Osteoblast (primary cell): ENCODE data around the gene DMD. TPM values are rescaled to one million over a fixed set of nuclear protein-coding genes. Genes with fewer than 3 reads are reported as not detected.

Source experiments
- DNase-seq: peaks from one replicate; pipeline ENCODE4 v3.0.0; 2011; ENCODE audit warnings: low spot score, mixed read lengths; ENCODE audit not compliant: insufficient read length; ENCODE audit errors: missing footprints
- H2AFZ ChIP-seq: 2 replicates; pipeline ENCODE4 v1.6.0; 2011; ENCODE audit warnings: mild to moderate bottlenecking, low read length
- H3K27ac ChIP-seq: 2 replicates; pipeline ENCODE4 v1.5.1; 2011; ENCODE audit warnings: mild to moderate bottlenecking, low read depth, low read length, moderate library complexity
- H3K27me3 ChIP-seq: 2 replicates; pipeline ENCODE4 v1.6.0; 2012; ENCODE audit warnings: mild to moderate bottlenecking, control low read depth, inconsistent platforms, low read length, moderate library complexity; ENCODE audit not compliant: insufficient read depth
- H3K36me3 ChIP-seq: 2 replicates; pipeline ENCODE4 v1.5.1; 2011; ENCODE audit warnings: mild to moderate bottlenecking, low read length, control low read depth, moderate library complexity; ENCODE audit not compliant: insufficient read depth
- H3K4me1 ChIP-seq: 2 replicates; pipeline ENCODE4 v1.5.1; 2011; ENCODE audit warnings: mild to moderate bottlenecking, low read length, control low read depth, moderate library complexity; ENCODE audit not compliant: insufficient read depth
- H3K4me2 ChIP-seq: 2 replicates; pipeline ENCODE4 v1.6.0; 2011; ENCODE audit warnings: mild to moderate bottlenecking, low read length; ENCODE audit not compliant: insufficient read depth
- H3K4me3 ChIP-seq: fragments of 200-600 bp; sonication (generic); 3 replicates; pipeline ENCODE4 v1.5.1; 2012; ENCODE audit warnings: mild to moderate bottlenecking, low read length, inconsistent platforms; ENCODE audit not compliant: insufficient read depth
- H3K79me2 ChIP-seq: 2 replicates; pipeline ENCODE4 v1.6.0; 2012; ENCODE audit warnings: mild to moderate bottlenecking, low read length, control low read depth, inconsistent platforms; ENCODE audit not compliant: insufficient read depth
- H3K9me3 ChIP-seq: 2 replicates; pipeline ENCODE4 v1.5.1; 2011; ENCODE audit warnings: low read depth, low read length, control low read depth
- H4K20me1 ChIP-seq: 2 replicates; pipeline ENCODE4 v1.6.0; 2012; ENCODE audit warnings: mild to moderate bottlenecking, low read length, control low read depth; ENCODE audit not compliant: insufficient read depth
- CTCF ChIP-seq: IDR thresholded peaks from 2 replicates; pipeline ENCODE4 v1.5.1; 2011; ENCODE audit warnings: mild to moderate bottlenecking, low read depth, low read length, moderate library complexity; ENCODE audit errors: extremely low read depth
- total RNA-seq: library from RNA; depleted of rRNA; stranded (reverse); fragments of >200 nt; gene quantifications from 2 replicates; pipeline ENCODE4 v1.2.3, GENCODE V29; 2012

The DMD gene
- total RNA-seq, 1 donor: 12.7 TPM

GRCh38 chrX:31572360-31572759 lies 1639.0 kb downstream of the DMD start:
- Histone ChIP-seq H3K27ac (no peak overlapping the region), H3K4me2 (no peak overlapping the region), H3K9me3 (no peaks in the 10 kb centered on the region), H3K4me3 (no peak overlapping the region), H2AFZ (no peak overlapping the region), H3K79me2 (no peaks in the 10 kb centered on the region), H3K36me3 (no peaks in the 10 kb centered on the region), H3K4me1 (no peaks in the 10 kb centered on the region), H4K20me1 (no peaks in the 10 kb centered on the region), H3K27me3 (no peaks in the 10 kb centered on the region)
- no peak for DNase-seq
- TF ChIP-seq CTCF: no peak

- H3K4me1 ChIP-seq: no peaks in the 10 kb centered on the region
- no peaks in the 10 kb centered on the region for H3K79me2 ChIP-seq
- H3K27me3 ChIP-seq: no peaks in the 10 kb centered on the region
- no peak for TF ChIP-seq CTCF
- no peaks in the 10 kb centered on the region for H3K36me3 ChIP-seq
- no peak overlapping the region for H3K27ac ChIP-seq
- no peaks in the 10 kb centered on the region for H3K9me3 ChIP-seq
- no peak overlapping the region for H3K4me3 ChIP-seq
- H4K20me1 ChIP-seq: no peaks in the 10 kb centered on the region
- no peak overlapping the region for H2AFZ ChIP-seq
- no peak for DNase-seq
- no peak overlapping the region for H3K4me2 ChIP-seq
These were observed 1640.7 kb downstream of the DMD start for GRCh38 chrX:31570658-31571057.

GRCh38 chrX:31563792-31564191 lies 1647.6 kb downstream of the DMD start:
- no peak overlapping the region for H3K27ac ChIP-seq
- no peak overlapping the region for H3K4me3 ChIP-seq
- no peaks in the 10 kb centered on the region for H3K9me3 ChIP-seq
- no peaks in the 10 kb centered on the region for H3K36me3 ChIP-seq
- TF ChIP-seq CTCF: no peak
- H3K79me2 ChIP-seq: no peaks in the 10 kb centered on the region
- H4K20me1 ChIP-seq: no peaks in the 10 kb centered on the region
- DNase-seq: no peak
- no peaks in the 10 kb centered on the region for H3K27me3 ChIP-seq
- H2AFZ ChIP-seq: no peak overlapping the region
- H3K4me2 ChIP-seq: no peak overlapping the region
- H3K4me1 ChIP-seq: no peaks in the 10 kb centered on the region

- Histone ChIP-seq H4K20me1 (no peaks in the 10 kb centered on the region), H3K27ac (no peak overlapping the region), H3K4me3 (no peak overlapping the region), H3K4me2 (no peak overlapping the region), H3K4me1 (no peaks in the 10 kb centered on the region), H3K9me3 (no peaks in the 10 kb centered on the region), H3K36me3 (no peaks in the 10 kb centered on the region), H3K79me2 (no peaks in the 10 kb centered on the region), H3K27me3 (no peaks in the 10 kb centered on the region), H2AFZ (no peak overlapping the region)
- DNase-seq: no peak
- TF ChIP-seq CTCF: no peak
These were observed 1655.8 kb downstream of the DMD start for GRCh38 chrX:31555506-31555905.
